ENCODE data around the gene TMEM202.
"Not testable (repeated sequence)": the region's sequence is repeated elsewhere in the genome, so short reads cannot be mapped to it uniquely, and the experiment has no call there.

Gene TMEM202

GRCh38 chr15:72404356-72404755, 6.3 kb downstream of the TMEM202 start:
- no peak for DNase-seq

DNA sequence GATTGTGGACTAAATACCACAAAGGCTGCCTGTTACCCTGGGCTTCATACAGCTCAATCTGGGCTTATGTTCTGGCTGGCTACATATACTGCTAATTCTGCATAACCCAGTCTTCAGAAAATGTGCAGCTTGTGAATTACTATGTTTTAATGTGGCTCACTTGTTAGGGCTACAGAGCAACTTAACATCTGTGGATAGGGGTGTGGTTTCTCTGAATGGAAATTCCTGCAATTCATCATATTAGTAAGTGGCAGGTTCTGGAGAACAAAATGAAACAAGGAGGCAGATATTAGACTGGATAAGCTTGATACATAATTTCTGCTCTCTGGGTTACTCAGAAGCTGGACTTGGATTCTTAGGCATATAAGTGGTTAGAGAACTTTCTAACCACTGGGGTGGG, 6.7 kb downstream of the TMEM202 start:
- no peak for DNase-seq

DNA sequence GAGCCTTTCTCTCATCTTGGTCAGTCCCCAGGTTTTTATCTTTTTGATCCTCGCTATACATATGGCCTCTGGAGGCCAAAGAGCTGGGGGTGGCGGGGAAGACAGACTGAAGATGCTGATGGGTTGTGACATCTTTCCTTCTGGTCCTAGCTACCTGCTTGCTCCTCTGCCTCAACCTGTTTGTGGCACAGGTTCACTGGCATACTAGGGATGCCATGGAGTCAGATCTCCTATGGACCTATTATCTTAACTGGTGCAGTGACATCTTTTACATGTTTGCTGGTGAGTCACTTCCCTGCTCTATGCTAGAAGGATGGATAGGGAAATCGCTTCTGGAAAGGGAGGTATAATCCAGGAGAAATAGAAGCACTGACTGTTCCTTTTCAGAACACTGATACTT, 8.8 kb downstream of the TMEM202 start:
- no peak for DNase-seq

DNA sequence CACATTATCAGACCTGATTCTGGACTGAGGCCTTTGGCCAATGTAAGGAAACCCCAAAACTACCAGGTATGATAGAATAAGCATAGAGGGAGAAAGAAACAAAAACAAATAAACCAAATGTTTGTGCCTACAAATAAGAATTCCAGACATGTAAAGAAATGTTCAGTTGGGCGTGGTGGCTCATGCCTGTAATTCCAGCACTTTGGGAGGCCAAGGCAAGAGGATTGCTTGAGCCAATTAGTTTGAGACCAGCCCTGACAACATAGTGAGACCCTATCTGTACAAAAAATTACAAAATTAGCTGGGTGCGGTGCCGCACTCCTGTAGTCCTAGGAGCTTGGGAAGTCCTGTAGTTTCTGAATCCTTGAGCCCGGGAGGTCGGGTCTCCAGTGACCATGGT, 13.0 kb downstream of the TMEM202 start:
- DNase-seq = no peak

DNA sequence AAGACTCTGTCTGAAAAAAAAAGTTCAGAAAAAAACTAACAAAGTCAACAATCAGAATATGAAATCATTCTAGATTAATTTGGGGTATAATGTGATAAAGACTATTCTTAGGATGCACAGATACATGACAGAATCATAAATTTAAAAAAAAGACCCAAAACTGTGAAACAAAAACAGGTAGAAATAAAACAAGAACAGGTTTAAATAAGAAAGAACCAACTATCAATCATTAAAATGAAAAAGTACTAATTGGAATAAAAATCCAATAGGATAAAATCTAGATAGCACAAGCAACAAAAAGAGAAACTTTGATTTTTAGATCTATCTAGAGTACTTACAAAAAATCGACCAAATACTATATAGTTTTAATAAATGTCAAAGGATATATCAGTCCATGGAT, 13.4 kb downstream of the TMEM202 start:
- no peak for DNase-seq

GRCh38 chr15:72413337-72413736, 15.2 kb downstream of the TMEM202 start:
- DNase-seq = not testable (repeated sequence)

DNA sequence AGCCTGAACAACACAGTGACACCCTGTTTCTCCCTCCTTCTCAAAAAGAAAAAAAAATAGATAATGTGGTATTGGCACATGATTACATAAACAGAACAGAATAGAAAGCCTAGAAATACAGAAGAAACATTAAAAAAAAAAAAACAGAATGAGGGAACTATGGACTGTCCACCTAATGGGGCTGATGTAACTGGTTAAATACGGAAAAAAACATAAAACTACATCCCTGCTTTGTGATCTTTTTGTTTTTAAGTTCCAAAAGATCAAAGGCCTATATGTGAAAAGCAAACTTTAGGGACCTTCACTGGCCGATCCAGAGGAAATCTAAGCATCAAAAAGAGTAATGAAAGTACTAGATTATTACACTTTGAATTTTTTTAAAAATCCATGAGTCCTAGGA, 17.2 kb downstream of the TMEM202 start:
- no peak for DNase-seq

DNA sequence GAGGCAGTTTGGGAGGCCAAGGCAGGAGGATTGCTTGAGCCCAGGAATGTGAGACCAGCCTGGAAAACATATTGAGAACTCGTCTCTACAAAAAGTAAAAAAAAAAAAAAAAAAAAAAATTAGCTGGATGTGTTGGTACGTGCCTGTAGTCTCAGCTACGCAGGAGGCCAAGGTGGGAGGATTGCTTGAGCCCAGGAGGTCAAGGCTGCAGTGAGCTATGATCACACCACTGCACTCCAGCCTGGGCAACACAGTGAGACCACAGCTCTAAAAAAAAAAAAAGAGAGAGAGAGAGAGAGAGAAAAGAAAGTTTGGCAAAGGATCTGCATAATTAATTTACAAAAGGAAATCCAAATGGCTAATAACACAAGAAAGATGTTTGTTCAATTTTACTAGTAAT, 21.7 kb downstream of the TMEM202 start:
- not testable (repeated sequence) for DNase-seq

GRCh38 chr15:72420576-72420975, 22.5 kb downstream of the TMEM202 start:
- no peak for DNase-seq

DNA sequence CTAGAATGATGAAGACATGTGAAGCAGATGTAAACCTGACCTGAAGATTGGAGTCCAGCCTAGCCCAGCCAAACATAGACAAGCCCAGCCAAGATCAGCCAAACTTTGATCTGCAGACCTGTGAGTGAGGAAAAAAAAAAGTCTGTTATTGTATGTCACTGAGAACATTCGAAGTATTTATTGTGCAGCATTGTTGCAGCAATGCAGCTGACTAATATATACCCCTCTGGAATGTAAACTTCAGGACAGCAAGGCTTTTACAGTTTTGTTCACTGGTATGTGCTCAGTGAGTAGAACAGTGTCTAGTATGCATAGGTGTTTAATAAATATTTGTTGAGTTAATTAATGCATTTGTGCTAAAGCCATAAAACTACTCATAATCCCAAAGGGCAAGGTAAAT, 23.4 kb downstream of the TMEM202 start:
- no peak for DNase-seq

GRCh38 chr15:72423256-72423655, 25.2 kb downstream of the TMEM202 start:
- DNase-seq = no peak

DNA sequence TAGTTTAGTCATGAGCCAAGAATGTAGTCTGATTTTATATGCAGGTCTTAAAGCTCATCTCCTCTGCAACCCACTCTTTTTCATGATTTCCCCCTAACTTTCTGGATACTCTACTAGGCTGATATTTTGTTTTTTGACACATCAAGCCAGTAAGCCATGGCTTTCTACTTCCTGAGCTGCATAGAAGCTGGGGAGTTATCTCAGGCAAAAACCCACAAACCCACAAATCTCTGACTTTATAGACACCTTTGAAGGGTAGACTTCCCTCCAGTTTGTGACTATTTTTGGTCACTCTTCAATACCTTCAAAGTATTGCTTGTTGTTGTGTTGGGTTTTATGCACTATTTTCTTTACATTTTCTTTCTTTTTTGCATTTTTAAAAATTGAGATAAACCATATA, 28.6 kb downstream of the TMEM202 start:
- DNase-seq = no peak

DNA sequence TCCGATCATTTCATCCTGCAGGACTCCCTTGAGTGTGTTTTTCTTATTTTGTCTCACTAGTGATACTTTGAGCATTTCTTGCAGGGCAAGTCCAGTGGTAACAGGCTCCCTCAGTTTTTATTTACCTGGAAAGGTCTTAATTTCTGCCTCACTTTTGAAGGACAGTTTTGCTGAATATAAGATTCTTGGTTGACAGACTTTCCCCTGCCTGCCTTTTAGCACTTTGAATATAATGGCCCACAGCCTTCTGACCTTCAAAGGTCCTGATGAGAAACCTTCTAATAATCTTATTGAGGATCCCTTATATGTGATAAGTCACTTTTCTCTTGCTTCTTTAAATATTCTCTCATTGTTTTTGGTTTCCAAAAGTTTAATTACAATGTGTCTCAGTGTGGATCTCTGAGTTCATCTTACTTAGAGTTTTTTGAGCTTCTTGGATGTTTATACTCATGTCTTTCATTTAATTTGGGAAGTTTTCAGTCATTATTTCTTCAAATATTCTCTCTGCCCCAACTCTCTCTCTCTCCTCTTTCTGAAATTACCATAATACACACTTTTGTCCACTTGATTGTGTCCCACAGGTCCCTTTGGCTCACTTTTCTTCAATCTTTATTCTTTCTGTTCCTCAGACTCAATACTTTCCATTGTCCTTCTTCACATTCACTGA, 39.7 kb downstream of the TMEM202 start:
- no peak for DNase-seq

DNA sequence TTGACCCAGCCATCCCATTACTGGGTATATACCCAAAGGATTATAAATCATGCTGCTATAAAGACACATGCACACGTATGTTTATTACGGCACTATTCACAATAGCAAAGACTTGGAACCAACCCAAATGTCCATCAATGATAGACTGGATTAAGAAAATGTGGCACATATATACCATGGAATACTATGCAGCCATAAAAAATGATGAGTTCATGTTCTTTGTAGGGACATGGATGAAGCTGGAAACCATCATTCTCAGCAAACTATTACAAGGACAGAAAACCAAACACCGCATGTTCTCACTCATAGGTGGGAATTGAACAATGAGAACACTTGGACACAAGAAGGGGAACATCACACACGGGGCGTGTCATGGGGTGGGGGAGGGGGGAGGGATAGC, 44.7 kb downstream of the TMEM202 start:
- not testable (repeated sequence) for DNase-seq

DNA sequence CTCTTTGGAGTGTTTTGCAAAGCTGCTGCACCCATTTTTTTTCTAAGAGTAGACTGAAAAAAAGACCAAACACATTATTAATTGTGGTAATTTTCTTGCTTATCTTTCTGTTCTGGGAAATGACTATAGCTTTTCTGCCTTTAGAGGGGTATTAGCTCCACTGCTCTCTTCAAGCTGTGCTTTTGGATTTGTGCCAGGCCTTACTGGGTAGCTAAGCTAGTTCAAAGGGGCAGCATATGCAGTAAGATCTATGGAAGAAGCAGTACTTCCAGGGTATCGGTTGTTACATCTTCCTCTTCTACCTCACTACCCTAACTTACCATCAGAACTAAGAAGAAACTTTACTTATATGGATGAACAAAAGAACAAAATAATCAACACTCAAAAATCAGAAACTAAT, 47.3 kb downstream of the TMEM202 start:
- no peak for DNase-seq

DNA sequence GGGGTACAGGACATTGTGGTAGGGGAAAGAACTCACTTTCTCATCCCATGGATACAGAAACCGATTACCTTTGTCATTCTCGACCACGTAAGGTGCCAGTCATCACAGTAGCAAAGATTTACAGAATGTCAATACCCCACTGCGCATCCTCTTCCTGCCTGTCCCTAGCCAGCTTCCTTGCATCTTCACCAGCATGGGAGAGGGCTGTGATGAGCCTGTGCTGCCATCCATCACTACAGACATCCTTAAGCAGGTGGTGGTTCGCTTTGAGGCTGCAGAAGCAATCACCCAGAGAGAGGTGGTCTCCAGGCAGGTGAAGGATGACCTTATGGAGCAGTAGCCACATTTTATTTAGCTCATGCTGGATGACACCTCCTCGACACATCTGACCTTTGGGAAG, 52.7 kb downstream of the TMEM202 start:
- DNase-seq = no peak

GRCh38 chr15:72451224-72451623, 53.1 kb downstream of the TMEM202 start:
- DNase-seq = no peak

DNA sequence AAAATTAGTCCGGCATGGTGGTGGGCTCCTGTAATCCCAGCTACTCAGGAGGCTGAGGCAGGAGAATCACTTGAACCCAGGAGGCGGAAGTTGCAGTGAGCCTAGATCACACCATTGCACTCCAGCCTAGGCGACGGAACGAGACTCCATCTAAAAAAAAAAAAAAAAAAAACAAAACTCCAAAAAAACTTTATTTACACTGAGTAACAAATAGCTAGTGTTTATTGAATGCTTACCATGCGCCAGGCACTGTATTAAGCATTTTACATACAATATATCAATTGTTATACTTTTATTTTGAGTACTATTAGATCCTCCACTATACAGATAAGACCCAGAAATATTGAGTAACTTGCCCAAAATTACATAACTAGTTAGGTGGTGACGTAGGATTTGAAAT, 58.6 kb downstream of the TMEM202 start:
- no peak for DNase-seq

All from CD4-positive, alpha-beta T cell treated with Interleukin-6 for 4 hours (primary cell).